ENCODE results near the gene KCNT2. TPM values are rescaled to one million over a fixed set of nuclear protein-coding genes. Genes with fewer than 3 reads are reported as not detected.

The KCNT2 gene
- total RNA-seq, result 1 to 10 TPM; 2.7 to 9.9 (median 5.9) TPM

DNA sequence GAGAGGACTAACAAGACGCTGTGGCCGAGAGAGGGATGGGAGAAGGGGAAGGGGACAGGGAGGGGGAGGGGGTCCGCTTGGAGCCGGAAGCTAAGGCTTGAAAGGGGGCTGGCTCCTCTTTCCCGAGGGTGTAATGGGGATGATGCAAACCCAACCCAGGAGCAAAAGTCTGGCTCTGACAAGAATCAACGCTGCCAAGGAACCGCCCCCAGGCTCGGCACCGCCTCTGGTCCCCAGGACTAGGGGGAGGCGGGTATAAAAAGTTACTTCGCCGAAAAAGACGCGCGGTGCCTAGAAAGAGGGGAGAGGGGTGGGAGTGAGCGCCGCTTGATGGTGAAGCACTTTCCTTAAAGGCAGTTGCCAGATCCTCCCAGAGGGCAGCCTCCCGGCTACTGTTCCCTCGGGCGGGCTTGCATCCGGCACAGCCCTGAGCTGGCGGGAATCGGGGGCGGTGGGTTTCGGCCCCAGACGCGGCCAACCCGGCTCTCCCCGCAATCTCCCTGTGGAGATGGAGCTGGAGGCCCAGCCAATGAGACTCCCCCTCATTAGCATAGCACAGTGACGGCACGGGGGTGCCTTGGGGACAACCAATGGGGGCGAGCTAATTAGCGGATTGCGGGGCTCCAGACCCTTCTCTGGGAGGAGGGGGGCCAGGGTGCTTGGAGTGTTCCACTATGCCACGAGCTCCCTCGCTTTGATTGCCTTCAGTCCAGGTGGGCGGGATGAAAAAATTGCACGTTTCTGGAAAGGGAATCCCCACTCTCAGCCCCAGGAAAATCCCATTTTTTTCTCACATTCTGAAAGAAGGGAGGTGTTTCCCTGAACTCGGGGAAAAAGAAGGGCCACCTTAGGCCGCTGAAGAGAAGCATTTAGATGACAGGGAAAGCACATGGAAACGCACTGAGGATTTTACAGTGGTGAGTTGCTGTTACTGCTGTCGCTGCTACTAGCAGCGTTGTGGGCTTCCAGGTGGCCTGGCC is at the start of gene KCNT2:
TSS of gene KCNT2 (minus strand) at position 51 of the 980 bp plus-strand sequence. CDS start 131 bp downstream, outside the sequence.
- H3K9me3 ChIP-seq, result no peaks in the 10 kb centered on the region
- no peaks in the 10 kb centered on the region for H3K36me3 ChIP-seq
- H3K27ac ChIP-seq, result peak within 1 kb of the TSS; percentile 48 to 73 (median 62)
- DNase-seq, result peak; percentile 52 to 82
- H3K27me3 ChIP-seq, result no peaks in the 10 kb centered on the region
- H3K4me1 ChIP-seq, result peaks cover 0 to 7% (median 0%) of the 10 kb centered on the region in 4 donors
- peak within 1 kb of the TSS; percentile 22 to 57 (median 50) for H3K4me3 ChIP-seq
- TF ChIP-seq EP300 (IDR thresholded peaks at IDR 0.05), result no peak
- TF ChIP-seq, protein P1, sequence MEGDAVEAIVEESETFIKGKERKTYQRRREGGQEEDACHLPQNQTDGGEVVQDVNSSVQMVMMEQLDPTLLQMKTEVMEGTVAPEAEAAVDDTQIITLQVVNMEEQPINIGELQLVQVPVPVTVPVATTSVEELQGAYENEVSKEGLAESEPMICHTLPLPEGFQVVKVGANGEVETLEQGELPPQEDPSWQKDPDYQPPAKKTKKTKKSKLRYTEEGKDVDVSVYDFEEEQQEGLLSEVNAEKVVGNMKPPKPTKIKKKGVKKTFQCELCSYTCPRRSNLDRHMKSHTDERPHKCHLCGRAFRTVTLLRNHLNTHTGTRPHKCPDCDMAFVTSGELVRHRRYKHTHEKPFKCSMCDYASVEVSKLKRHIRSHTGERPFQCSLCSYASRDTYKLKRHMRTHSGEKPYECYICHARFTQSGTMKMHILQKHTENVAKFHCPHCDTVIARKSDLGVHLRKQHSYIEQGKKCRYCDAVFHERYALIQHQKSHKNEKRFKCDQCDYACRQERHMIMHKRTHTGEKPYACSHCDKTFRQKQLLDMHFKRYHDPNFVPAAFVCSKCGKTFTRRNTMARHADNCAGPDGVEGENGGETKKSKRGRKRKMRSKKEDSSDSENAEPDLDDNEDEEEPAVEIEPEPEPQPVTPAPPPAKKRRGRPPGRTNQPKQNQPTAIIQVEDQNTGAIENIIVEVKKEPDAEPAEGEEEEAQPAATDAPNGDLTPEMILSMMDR (IDR thresholded peaks at IDR 0.05), result peak in 1 of 6 experiments; percentile 20
- ATAC-seq (ENCODE audit: low FRiP score in 2 of 2), result peak; percentile 74 to 89
- WGBS, 2 donors, result 2% methylated on average over 30 of the region's 43 CpGs

DNA sequence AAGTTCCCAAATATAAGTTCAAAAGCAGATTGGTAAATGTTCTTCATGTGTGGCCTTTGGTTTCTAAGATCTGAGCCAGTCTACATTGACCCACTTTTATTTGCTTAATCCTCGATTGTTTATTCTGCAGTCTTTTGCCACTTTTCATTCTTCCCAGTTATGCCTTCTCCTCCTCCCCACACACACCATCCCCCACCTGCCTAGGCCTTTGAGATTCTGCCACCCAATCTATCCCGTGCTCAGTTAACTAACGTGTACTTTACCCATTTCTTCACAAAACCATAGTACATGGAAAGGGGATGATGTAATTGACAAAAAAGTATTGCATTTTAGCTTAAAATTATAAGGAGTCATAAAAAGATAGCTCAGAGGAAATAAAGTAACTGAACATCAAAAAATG is 47.3 kb upstream of the KCNT2 start:
- no peak for ATAC-seq (ENCODE audit: low FRiP score in 2 of 2)
- Histone ChIP-seq H3K27ac (no peak overlapping the region), H3K27me3 (no peaks in the 10 kb centered on the region), H3K36me3 (no peaks in the 10 kb centered on the region), H3K4me1 (no peaks in the 10 kb centered on the region), H3K9me3 (no peaks in the 10 kb centered on the region), H3K4me3 (peak overlapping the region in 1 of 4 donors; percentile 36)
- DNase-seq, result no peak
- whole genome bisulfite sequencing, 2 donors, result 68 to 71% methylated on average over 3 of the region's 3 CpGs
- TF ChIP-seq POLR2AphosphoS5 (IDR thresholded peaks at IDR 0.05) (no peak), POLR2A (IDR thresholded peaks at IDR 0.05) (no peak), EP300 (IDR thresholded peaks at IDR 0.05) (no peak)
- TF ChIP-seq, protein P1 (IDR thresholded peaks at IDR 0.05), result no peak

DNA sequence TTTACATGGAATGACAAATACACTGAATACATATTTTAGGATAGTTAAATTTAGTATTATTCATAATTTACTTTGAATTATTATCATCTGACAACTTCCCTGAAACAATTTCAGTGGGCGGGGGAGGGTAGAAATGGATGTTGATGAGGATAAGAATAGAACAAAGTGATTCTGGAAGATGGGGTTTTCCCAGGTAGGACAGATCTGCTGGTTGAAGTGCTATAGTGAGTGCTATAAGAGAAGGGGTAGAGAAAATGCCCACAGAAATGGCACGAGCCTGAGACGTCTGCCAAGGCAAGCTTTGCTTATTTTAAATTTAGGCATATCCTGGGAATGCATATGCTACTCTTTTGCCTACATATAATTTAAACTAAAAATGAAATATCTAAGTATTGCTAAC is 46.8 kb upstream of the KCNT2 start:
- no peaks in the 10 kb centered on the region for H3K27me3 ChIP-seq
- no peaks in the 10 kb centered on the region for H3K9me3 ChIP-seq
- H3K4me1 ChIP-seq, result no peaks in the 10 kb centered on the region
- TF ChIP-seq POLR2AphosphoS5 (IDR thresholded peaks at IDR 0.05) (no peak), POLR2A (IDR thresholded peaks at IDR 0.05) (no peak), EP300 (IDR thresholded peaks at IDR 0.05) (no peak)
- TF ChIP-seq, protein P1 (IDR thresholded peaks at IDR 0.05), result no peak
- DNase-seq (no peak), ATAC-seq (ENCODE audit: low FRiP score in 2 of 2) (no peak)
- H3K4me3 ChIP-seq, result peak overlapping the region in 1 of 4 donors; percentile 36
- no peak overlapping the region for H3K27ac ChIP-seq
- no peaks in the 10 kb centered on the region for H3K36me3 ChIP-seq
- WGBS, 2 donors, result 75 to 76% methylated on average over 3 of the region's 3 CpGs

DNA sequence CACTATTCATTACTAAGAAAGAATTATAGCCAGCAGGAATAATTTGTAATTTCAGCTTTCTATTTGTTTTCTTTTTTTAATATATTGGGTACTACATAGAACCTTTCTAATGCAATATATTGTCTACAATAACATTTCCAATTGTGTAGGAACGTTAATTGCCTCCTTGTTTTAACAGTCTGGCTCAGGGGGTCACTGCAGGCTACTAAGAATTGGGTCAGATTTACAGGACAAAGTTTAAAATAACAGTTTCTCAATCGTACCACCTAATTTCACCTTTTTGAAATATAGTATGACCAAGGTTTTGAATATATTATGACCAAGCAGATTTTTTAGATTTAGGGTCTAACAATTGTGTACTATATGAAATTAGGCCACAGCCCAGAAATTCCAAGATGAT is 46.0 kb upstream of the KCNT2 start:
- Histone ChIP-seq H3K9me3 (no peaks in the 10 kb centered on the region), H3K36me3 (no peaks in the 10 kb centered on the region), H3K27ac (peak overlapping the region in 1 of 4 donors; percentile 16), H3K27me3 (no peaks in the 10 kb centered on the region), H3K4me1 (no peaks in the 10 kb centered on the region), H3K4me3 (peak overlapping the region in 2 of 4 donors; percentile 35 to 36)
- WGBS, 2 donors, result 50 to 61% methylated on average over 2 of the region's 2 CpGs
- TF ChIP-seq POLR2A (IDR thresholded peaks at IDR 0.05) (no peak), POLR2AphosphoS5 (IDR thresholded peaks at IDR 0.05) (no peak), EP300 (IDR thresholded peaks at IDR 0.05) (no peak)
- TF ChIP-seq, protein P1 (IDR thresholded peaks at IDR 0.05), result no peak
- DNase-seq, result no peak
- no peak for ATAC-seq (ENCODE audit: low FRiP score in 2 of 2)
